Psoas muscle (tissue), 8 donors: ENCODE results near the gene PIP5K1B. TPM values are rescaled to one million over a fixed set of nuclear protein-coding genes. Genes with fewer than 3 reads are reported as not detected.

Source experiments
- ATAC-seq, 4 donors: fragments of 200-7000 bp; cut with Tn5 transposase; one replicate each; pipeline ENCODE4 v1.9.1; 2020; ENCODE audit warnings: moderate library complexity in 3 of 4, mild to moderate bottlenecking in 2 of 4
- DNase-seq, 2 donors: peaks; one replicate each; pipeline ENCODE4 v3.0.0-alpha.2; 2020
- H3K27ac ChIP-seq: fragments of 200-600 bp; one replicate; pipeline ENCODE4 v1.8.0; 2022
- H3K27me3 ChIP-seq, 3 donors: fragments of 200-600 bp in 1 of 3; one replicate each; pipeline versions ENCODE4 v1.6.1 to v1.8.0; 2013 to 2022; ENCODE audit warnings: low read length in 2 of 3, mild to moderate bottlenecking in 2 of 3, moderate library complexity in 1 of 3; ENCODE audit not compliant: insufficient read depth in 3 of 3
- H3K36me3 ChIP-seq, 2 donors: fragments of 200-600 bp in 1 of 2; one replicate each; pipeline versions ENCODE4 v1.6.1 to v1.8.0; 2013 to 2022; ENCODE audit warnings: low read depth in 1 of 2, mild to moderate bottlenecking in 1 of 2, moderate library complexity in 1 of 2; ENCODE audit not compliant: insufficient read depth in 1 of 2
- H3K4me1 ChIP-seq: fragments of 200-600 bp; one replicate; pipeline ENCODE4 v1.8.0; 2022
- H3K4me3 ChIP-seq: fragments of 200-600 bp; one replicate; pipeline ENCODE4 v1.8.0; 2022; ENCODE audit warnings: mild to moderate bottlenecking
- H3K9me3 ChIP-seq: fragments of 200-600 bp; one replicate; pipeline ENCODE4 v1.8.0; 2022
- CTCF ChIP-seq: fragments of 200-600 bp; IDR thresholded peaks from one replicate; pipeline ENCODE4 v1.8.0; 2022; ENCODE audit warnings: antibody characterized with exemption
- WGBS, 3 donors: extraction: QIAGEN DNeasy Blood & Tissue Kit; methylation state at CpG; one replicate each; pipeline versions ENCODE4 v1.1.6 to v1.1.7; 2013; 5-methylcytosine and 5-hydroxymethylcytosine counted together
- intact Hi-C, 2 donors: fragments of 100-400 bp; cut with DNase I; formaldehyde crosslinking; loops; one replicate each; pipeline versions ENCODE4 v1.11.0 to v1.14.2; 2022
- polyA plus RNA-seq, 3 donors: library from polyadenylated mRNA; stranded (reverse); fragments of 200-250 nt; gene quantifications; one replicate each; pipeline ENCODE4 v1.2.3, GENCODE V29; 2013
- total RNA-seq, 4 donors: library from RNA; stranded (reverse); fragmentation: NEBNext Ultra II Directional in 2 of 4; extraction: Animal tissue kit (Norgen Biotek cat#: 25700) in 2 of 4; gene quantifications; one replicate each; pipeline versions ENCODE4 v1.2.1 to v1.2.4, GENCODE V29; 2021 to 2023
- donor health status: healthy with polysubstance abuse.
- donor health status: DM: no; HTN: no; CAD: no; lungs with moderate emphysema.
- donor health status: Bipolar disorder and iron deficiency.
- donor health status: healthy.
- donor health status: DM: yes; HTN: yes; CAD: no.
- donor health status: DM: no; HTN: no; CAD: no.
- donor health status: DM: no; HTN: no; CAD: no.
- donor health status: DM: yes; HTN: yes; CAD: no.

PIP5K1B gene
- total and polyA plus RNA-seq, 7 donors: 0.48 to 2.5 (median 1.7) TPM

- DNase-seq: no peak
- TF ChIP-seq CTCF: no peak
- intact Hi-C loops: loop anchor here in 1 of 2 donors (10.0 kb wide), 1 partner anchor 61 kb away; no protein-coding TSS in a partner anchor
- Histone ChIP-seq H3K27ac (no peak overlapping the region), H3K4me3 (no peak overlapping the region), H3K36me3 (no peaks in the 10 kb centered on the region), H3K27me3 (no peaks in the 10 kb centered on the region), H3K4me1 (no peaks in the 10 kb centered on the region), H3K9me3 (no peaks in the 10 kb centered on the region)
- ATAC-seq: no peak
- WGBS, 3 donors: 25 to 38% (median 28%) methylated on average over 4 of the region's 4 CpGs
Measured at GRCh38 chr9:68955330-68955729, 250.3 kb downstream of the PIP5K1B start.

GRCh38 chr9:68957479-68957878 is 252.4 kb downstream of the PIP5K1B start:
- WGBS, 3 donors: 96 to 97% (median 97%) methylated on average over 1 of the region's 1 CpG
- H3K4me3 ChIP-seq: no peak overlapping the region
- H3K9me3 ChIP-seq: no peaks in the 10 kb centered on the region
- intact Hi-C loops: loop anchor here in 1 of 2 donors (10.0 kb wide), 1 partner anchor 63 kb away; no protein-coding TSS in a partner anchor
- no peak for DNase-seq
- no peak overlapping the region for H3K27ac ChIP-seq
- no peaks in the 10 kb centered on the region for H3K4me1 ChIP-seq
- H3K36me3 ChIP-seq: no peaks in the 10 kb centered on the region
- H3K27me3 ChIP-seq: no peaks in the 10 kb centered on the region
- no peak for TF ChIP-seq CTCF
- no peak for ATAC-seq

DNA sequence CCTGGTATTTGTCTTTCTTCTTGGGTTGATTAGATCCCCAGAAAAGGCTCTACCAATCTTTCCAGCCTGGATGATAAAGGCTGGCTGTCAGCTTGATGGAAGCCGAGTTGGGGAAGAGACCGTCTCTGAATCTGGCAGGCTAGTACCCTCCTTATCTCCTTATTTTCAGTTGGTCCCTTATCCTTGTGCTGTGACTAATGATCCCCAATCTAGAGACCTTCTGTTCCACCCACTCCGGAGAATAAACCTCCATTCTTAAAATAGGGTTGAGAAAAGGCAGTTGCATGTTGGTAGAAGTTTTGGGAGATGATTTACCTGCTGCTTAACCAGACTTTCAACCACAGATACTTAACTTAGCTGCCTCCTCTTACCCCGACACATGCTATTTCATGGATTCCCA is 256.5 kb downstream of the PIP5K1B start:
- no peak for ATAC-seq
- H3K4me1 ChIP-seq: no peaks in the 10 kb centered on the region
- H3K4me3 ChIP-seq: no peak overlapping the region
- H3K27ac ChIP-seq: no peak overlapping the region
- H3K36me3 ChIP-seq: no peaks in the 10 kb centered on the region
- intact Hi-C loops: loop anchor here in 1 of 2 donors (10.0 kb wide), 1 partner anchor 217 kb away; no protein-coding TSS in a partner anchor
- no peak for TF ChIP-seq CTCF
- WGBS, 3 donors: 88 to 91% (median 88%) methylated on average over 4 of the region's 4 CpGs
- no peak for DNase-seq
- H3K27me3 ChIP-seq: no peaks in the 10 kb centered on the region
- no peaks in the 10 kb centered on the region for H3K9me3 ChIP-seq

DNA sequence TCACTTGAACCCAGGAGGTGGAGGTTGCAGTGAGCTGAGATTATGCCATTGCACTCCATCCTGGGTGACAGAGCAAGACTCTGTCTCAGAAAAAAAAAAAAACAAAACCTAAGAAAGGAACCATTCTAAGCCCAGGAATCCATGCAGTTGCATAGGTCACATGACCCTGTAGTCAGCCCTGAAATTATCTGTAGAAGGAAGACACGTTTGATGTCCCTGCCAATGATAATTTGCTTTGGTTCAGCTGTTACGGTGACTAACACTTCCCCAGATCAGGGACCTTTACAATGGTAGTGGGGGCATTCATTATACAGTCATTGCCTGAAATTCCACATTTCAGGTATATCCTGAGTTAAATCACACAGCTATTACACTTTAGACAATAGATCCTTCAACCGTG is 258.4 kb downstream of the PIP5K1B start:
- WGBS, 3 donors: 45 to 58% (median 47%) methylated on average over 3 of the region's 3 CpGs
- no peak overlapping the region for H3K27ac ChIP-seq
- H3K9me3 ChIP-seq: no peaks in the 10 kb centered on the region
- no peaks in the 10 kb centered on the region for H3K27me3 ChIP-seq
- TF ChIP-seq CTCF: no peak
- ATAC-seq (no peak), DNase-seq (no peak)
- no peaks in the 10 kb centered on the region for H3K36me3 ChIP-seq
- intact Hi-C loops: loop anchor here in 1 of 2 donors (10.0 kb wide), 1 partner anchor 219 kb away; no protein-coding TSS in a partner anchor
- no peak overlapping the region for H3K4me3 ChIP-seq
- H3K4me1 ChIP-seq: no peaks in the 10 kb centered on the region

DNA sequence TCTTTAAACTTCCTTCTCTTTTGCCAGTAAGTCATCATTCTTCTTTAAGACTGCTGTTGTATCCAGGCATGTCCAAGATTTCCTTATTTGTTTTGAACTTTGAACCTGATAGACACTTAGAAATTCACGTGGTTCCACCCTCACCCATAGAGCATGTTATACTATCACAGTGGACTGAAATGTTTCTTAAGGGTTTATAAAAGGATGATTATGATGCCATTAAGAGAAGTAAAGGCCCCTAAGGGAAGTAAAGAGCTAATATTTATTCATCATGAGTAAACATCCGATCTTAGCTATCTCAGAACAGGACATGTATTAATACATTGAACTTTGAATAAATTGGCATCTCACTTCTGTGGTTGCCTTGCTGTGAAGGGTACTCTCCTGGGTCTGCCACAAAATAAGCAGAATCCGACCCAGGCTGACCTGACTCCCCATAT is 259.1 kb downstream of the PIP5K1B start:
- DNase-seq: no peak
- Histone ChIP-seq H3K9me3 (no peaks in the 10 kb centered on the region), H3K4me1 (no peaks in the 10 kb centered on the region), H3K27me3 (no peaks in the 10 kb centered on the region), H3K27ac (no peak overlapping the region), H3K4me3 (no peak overlapping the region), H3K36me3 (no peaks in the 10 kb centered on the region)
- no peak for ATAC-seq
- intact Hi-C loops: loop anchor here in 1 of 2 donors (10.0 kb wide), 1 partner anchor 219 kb away; no protein-coding TSS in a partner anchor
- 61 to 68% (median 63%) methylated on average over 3 of the region's 3 CpGs for WGBS, 3 donors
- TF ChIP-seq CTCF: no peak
